Ovary (tissue), 9 donors: Measurements from ENCODE around the gene HPS1. TPM values are rescaled to one million over a fixed set of nuclear protein-coding genes. Genes with fewer than 3 reads are reported as not detected.

Experiments
- DNase-seq, 5 donors: peaks; one replicate each; pipeline ENCODE4 v3.0.0-alpha.2; 2019 to 2020
- H3K27ac ChIP-seq, 2 donors: fragments of 200-600 bp; one replicate each; pipeline versions ENCODE4 v1.5.1 to v1.8.0; 2019 to 2022
- H3K27me3 ChIP-seq: fragments of 200-600 bp; one replicate; pipeline ENCODE4 v1.8.0; 2022
- H3K36me3 ChIP-seq: fragments of 200-600 bp; sonication (generic); one replicate; pipeline ENCODE4 v1.5.1; 2019
- H3K4me1 ChIP-seq: one replicate; pipeline ENCODE4 v1.8.1; 2013; ENCODE audit warnings: mild to moderate bottlenecking, moderate library complexity; ENCODE audit not compliant: insufficient read depth
- H3K4me3 ChIP-seq: fragments of 200-600 bp; sonication (generic); one replicate; pipeline ENCODE4 v1.5.1; 2017
- H3K9me3 ChIP-seq, 2 donors: fragments of 200-600 bp in 1 of 2; sonication (generic) in 1 of 2; one replicate each; pipeline versions ENCODE4 v1.5.1 to v1.8.1; 2013 to 2019; ENCODE audit warnings: mild to moderate bottlenecking in 1 of 2, moderate library complexity in 1 of 2
- CTCF ChIP-seq, 3 donors: fragments of 450-650 bp in 2 of 3; fragments of 200-600 bp in 1 of 3; IDR thresholded peaks; one replicate each; pipeline versions ENCODE4 v1.5.1 to v1.8.0; 2016 to 2022; ENCODE audit warnings: antibody characterized with exemption in 3 of 3, mild to moderate bottlenecking in 1 of 3
- EP300 ChIP-seq: sonication (generic); formaldehyde crosslinking; IDR thresholded peaks from one replicate; pipeline ENCODE4 v1.6.1; 2017; ENCODE audit warnings: antibody characterized with exemption
- POLR2A ChIP-seq: fragments of 450-650 bp; IDR thresholded peaks from one replicate; pipeline ENCODE4 v1.6.1; 2017; ENCODE audit warnings: antibody characterized with exemption, mild to moderate bottlenecking, moderate library complexity
- WGBS, 3 donors: extraction: QIAGEN DNeasy Blood & Tissue Kit in 1 of 3; methylation state at CpG; one replicate each; pipeline versions ENCODE4 v1.1.5 to v1.1.7; 2013 to 2017; 5-methylcytosine and 5-hydroxymethylcytosine counted together
- intact Hi-C, 4 donors: fragments of 100-400 bp; cut with DNase I; formaldehyde crosslinking; loops; one replicate each; pipeline versions ENCODE4 v1.11.0 to v1.15.1; 2022 to 2023
- polyA plus RNA-seq, 2 donors: library from polyadenylated mRNA; stranded (reverse); fragments of 200-250 nt in 1 of 2; fragments of 350-450 nt in 1 of 2; fragmentation: Illumina TruSeq in 1 of 2; extraction: RNeasy Lipid Tissue Mini Kit (QIAGEN cat#74804) in 1 of 2; gene quantifications; one replicate each; pipeline ENCODE4 v1.2.3, GENCODE V29; 2013 to 2014
- total RNA-seq, 7 donors: library from RNA; depleted of rRNA in 2 of 7; stranded (reverse); fragments of >200 nt in 2 of 7; fragmentation: NEBNext Ultra II Directional in 3 of 7; extraction: Animal tissue kit (Norgen Biotek cat#: 25700) in 3 of 7; gene quantifications; one replicate each; pipeline versions ENCODE4 v1.1.0 to v1.2.4, GENCODE V29; 2016 to 2023
- donor health status: DM: no; HTN: no; CAD: no; lungs with moderate emphysema.
- donor health status: DM: no; HTN: no; CAD: no.
- donor health status: Bipolar disorder and iron deficiency.
- donor health status: DM: yes; HTN: yes; CAD: no.
- donor health status: DM: no; HTN: no; CAD: no.
- donor health status: DM: yes; HTN: yes; CAD: no.

The HPS1 gene
- total and polyA plus RNA-seq, 9 donors = 32.1 to 56.8 (median 38.3) TPM

- H3K27me3 ChIP-seq = no peaks in the 10 kb centered on the region
- H3K4me3 ChIP-seq = no peak overlapping the region
- TF ChIP-seq CTCF (IDR thresholded peaks at IDR 0.05) (no peak), EP300 (no peak), POLR2A (no peak)
- H3K4me1 ChIP-seq = peaks cover 2% of the 10 kb centered on the region
- intact Hi-C loops = no loop called here
- DNase-seq = no peak
- no peak overlapping the region for H3K27ac ChIP-seq
- H3K36me3 ChIP-seq = no peaks in the 10 kb centered on the region
- no peaks in the 10 kb centered on the region for H3K9me3 ChIP-seq
These were observed 36.9 kb upstream of the HPS1 start for GRCh38 chr10:98483658-98484057.

- Histone ChIP-seq H3K4me1 (peaks cover 2% of the 10 kb centered on the region), H3K27ac (no peak overlapping the region), H3K4me3 (no peak overlapping the region), H3K9me3 (no peaks in the 10 kb centered on the region), H3K27me3 (no peaks in the 10 kb centered on the region), H3K36me3 (no peaks in the 10 kb centered on the region)
- no peak for DNase-seq
- intact Hi-C loops = no loop called here
- TF ChIP-seq EP300 (no peak), POLR2A (no peak), CTCF (IDR thresholded peaks at IDR 0.05) (no peak)
- WGBS, 3 donors = 45 to 63% (median 46%) methylated on average over 2 of the region's 2 CpGs
These were observed 35.4 kb upstream of the HPS1 start for GRCh38 chr10:98482096-98482495.

GRCh38 chr10:98481404-98481945, 34.7 kb upstream of the HPS1 start:
- Histone ChIP-seq H3K27ac (no peak overlapping the region), H3K27me3 (no peaks in the 10 kb centered on the region), H3K36me3 (no peaks in the 10 kb centered on the region), H3K4me3 (no peak overlapping the region), H3K9me3 (no peaks in the 10 kb centered on the region), H3K4me1 (peaks cover 2% of the 10 kb centered on the region)
- intact Hi-C loops = no loop called here
- TF ChIP-seq CTCF (IDR thresholded peaks at IDR 0.05) = no peak
- no peak for TF ChIP-seq EP300
- TF ChIP-seq POLR2A = no peak
- 24 to 37% (median 25%) methylated on average over 5 of the region's 5 CpGs for WGBS, 3 donors
- no peak for DNase-seq

GRCh38 chr10:98478430-98479222, 31.9 kb upstream of the HPS1 start:
- WGBS, 3 donors = 82 to 85% (median 84%) methylated on average over 6 of the region's 6 CpGs
- H3K27ac ChIP-seq = no peak overlapping the region
- no peaks in the 10 kb centered on the region for H3K27me3 ChIP-seq
- TF ChIP-seq POLR2A = no peak
- TF ChIP-seq EP300 = no peak
- TF ChIP-seq CTCF (IDR thresholded peaks at IDR 0.05) = no peak
- peaks cover 2% of the 10 kb centered on the region for H3K4me1 ChIP-seq
- no peak overlapping the region for H3K4me3 ChIP-seq
- DNase-seq = no peak
- no peaks in the 10 kb centered on the region for H3K9me3 ChIP-seq
- H3K36me3 ChIP-seq = no peaks in the 10 kb centered on the region
- intact Hi-C loops = no loop called here
